Hematopoietic multipotent progenitor cell treated with erythropoietin and hydrocortisone succinate and interleukin-3 and kit ligand, for 8 days (in vitro differentiated cells): ENCODE data around the gene FAM186B.

ENCODE experiments used
- DNase-seq: peaks from one replicate; pipeline ENCODE4 v3.0.0-alpha.2; 2015

Gene FAM186B

GRCh38 chr12:49566361-49566760, 39.1 kb downstream of the FAM186B start:
- DNase-seq: no peak

- no peak for DNase-seq
These were observed 39.8 kb downstream of the FAM186B start for GRCh38 chr12:49565406-49566265.

GRCh38 chr12:49564686-49565405, 40.6 kb downstream of the FAM186B start:
- no peak for DNase-seq

GRCh38 chr12:49563951-49564685, 41.3 kb downstream of the FAM186B start:
- DNase-seq: peak; percentile 22

- no peak for DNase-seq
These were observed 42.6 kb downstream of the FAM186B start for GRCh38 chr12:49562831-49563230.

GRCh38 chr12:49562233-49562632, 43.2 kb downstream of the FAM186B start:
- no peak for DNase-seq

GRCh38 chr12:49560695-49561094, 44.7 kb downstream of the FAM186B start:
- no peak for DNase-seq

GRCh38 chr12:49559011-49559675, 46.3 kb downstream of the FAM186B start:
- no peak for DNase-seq

- peak; percentile 56 for DNase-seq
These were observed 46.9 kb downstream of the FAM186B start for GRCh38 chr12:49558526-49558925.

- DNase-seq: no peak
These were observed 47.6 kb downstream of the FAM186B start for GRCh38 chr12:49557917-49558215.

- no peak for DNase-seq
These were observed 48.1 kb downstream of the FAM186B start for GRCh38 chr12:49557187-49557916.

- DNase-seq: no peak
These were observed 48.9 kb downstream of the FAM186B start for GRCh38 chr12:49556391-49557186.

GRCh38 chr12:49555631-49556390, 49.6 kb downstream of the FAM186B start:
- DNase-seq: no peak

GRCh38 chr12:49554266-49554665, 51.2 kb downstream of the FAM186B start:
- no peak for DNase-seq

- peak; percentile 67 for DNase-seq
These were observed 51.8 kb downstream of the FAM186B start for GRCh38 chr12:49553512-49554088.

- DNase-seq: no peak
These were observed 52.5 kb downstream of the FAM186B start for GRCh38 chr12:49552899-49553298.

GRCh38 chr12:49552425-49552824, 53.0 kb downstream of the FAM186B start:
- DNase-seq: no peak

GRCh38 chr12:49552014-49552413, 53.4 kb downstream of the FAM186B start:
- no peak for DNase-seq

- DNase-seq: no peak
These were observed 54.7 kb downstream of the FAM186B start for GRCh38 chr12:49550693-49551252.
